K562 (cell line): ENCODE measurements around the gene PCNX2. TPM values are rescaled to one million over a fixed set of nuclear protein-coding genes. Genes with fewer than 3 reads are reported as not detected.

Experiments used
- ATAC-seq: fragments of 200-7000 bp; cut with Tn5 transposase; 3 replicates; pipeline ENCODE4 v1.9.1; 2020; ENCODE audit warnings: moderate library complexity
- BruUV-seq: library from RNA; stranded (reverse); fragments of 400-500 nt; replicated peaks from 2 replicates; lab custom pipeline; 2021; lab: Mats Ljungman, UMichigan
- CTCF ChIA-PET: fragments of 300-600 bp; formaldehyde crosslinking; extraction: SDS; loops from one replicate; lab custom pipeline; 2021; ENCODE audit warnings: low intra/inter-chr PET ratio; lab: Yijun Ruan, JAX
- POLR2A ChIA-PET: fragments of 300-600, 350-650 bp; sonication (Branson Sonifier 250); formaldehyde crosslinking; extraction: SDS; loops from one replicate; lab custom pipeline; 2021; ENCODE audit warnings: antibody characterized with exemption, inconsistent platforms; lab: Yijun Ruan, JAX
- DNase-seq, 4 experiments: peaks; one replicate each; pipeline versions ENCODE4 v3.0.0 to v3.0.0-alpha.2; 2011 to 2018; ENCODE audit warnings: low spot score in 3 of 4, mixed read lengths in 3 of 4; ENCODE audit errors: extremely low read depth in 1 of 4
- FAIRE-seq: peaks from 2 replicates; lab custom pipeline; 2011; peaks lifted over from hg19 to GRCh38; lab: Jason Lieb, UNC
- H2AFZ ChIP-seq: 2 replicates; pipeline ENCODE4 v1.6.0; 2011; ENCODE audit warnings: low read depth, low read length, control low read depth, inconsistent platforms
- H3K27ac ChIP-seq: fragments of 200-600 bp; 3 replicates; pipeline ENCODE4 v1.8.0; 2011; ENCODE audit warnings: low read depth, mild to moderate bottlenecking, control low read depth, inconsistent platforms, low read length, moderate library complexity, mixed read lengths; ENCODE audit errors: extremely low read depth
- H3K27me3 ChIP-seq, 2 experiments: fragments of 300-600 bp in 1 of 2; 2 replicates in 1 of 2; 3 replicates in 1 of 2; pipeline versions ENCODE4 v1.6.0 to v1.8.0; 2011; ENCODE audit warnings: inconsistent platforms in 2 of 2, low read length in 2 of 2, mild to moderate bottlenecking in 1 of 2, mixed read lengths in 1 of 2, moderate library complexity in 1 of 2; ENCODE audit not compliant: control insufficient read depth in 2 of 2, insufficient read depth in 2 of 2
- H3K36me3 ChIP-seq: fragments of 300-600 bp; 3 replicates; pipeline ENCODE4 v1.8.0; 2011; ENCODE audit warnings: mild to moderate bottlenecking, low read length, inconsistent platforms; ENCODE audit not compliant: control insufficient read depth, insufficient read depth
- H3K4me1 ChIP-seq, 2 experiments: fragments of 200-600 bp in 1 of 2; replicated peaks in 1 of 2; 2 replicates in 1 of 2; 3 replicates in 1 of 2; pipeline versions ENCODE4 v1.5.1 to v1.8.0; 2011; ENCODE audit warnings: inconsistent platforms in 2 of 2, low read length in 2 of 2, mild to moderate bottlenecking in 1 of 2, mixed read lengths in 1 of 2, moderate library complexity in 1 of 2; ENCODE audit not compliant: control insufficient read depth in 2 of 2, insufficient read depth in 2 of 2
- H3K4me2 ChIP-seq: 2 replicates; pipeline ENCODE4 v1.6.1; 2011; ENCODE audit warnings: low read length, control low read depth, inconsistent platforms, mixed read lengths; ENCODE audit not compliant: insufficient read depth
- H3K4me3 ChIP-seq: fragments of 200-600 bp; sonication (generic), shearing (Covaris generic); 2 replicates; pipeline ENCODE4 v1.5.1; 2016; ENCODE audit warnings: control low read depth, inconsistent platforms
- H3K79me2 ChIP-seq: fragments of 200-600 bp; 3 replicates; pipeline ENCODE4 v1.8.0; 2011; ENCODE audit warnings: low read length, inconsistent platforms; ENCODE audit not compliant: control insufficient read depth, insufficient read depth
- H3K9ac ChIP-seq, 2 experiments: 2 replicates each; pipeline versions ENCODE4 v1.6.0 to v1.6.1; 2011; ENCODE audit warnings: low read depth in 2 of 2, low read length in 2 of 2, control low read depth in 1 of 2, inconsistent platforms in 1 of 2, mild to moderate bottlenecking in 1 of 2, mixed read lengths in 1 of 2; ENCODE audit not compliant: insufficient read depth in 1 of 2
- H3K9me1 ChIP-seq: one replicate; pipeline ENCODE4 v1.6.0; 2011; ENCODE audit warnings: inconsistent platforms, mild to moderate bottlenecking, low read length, moderate library complexity; ENCODE audit not compliant: control insufficient read depth, insufficient read depth
- H3K9me3 ChIP-seq: replicated peaks from 2 replicates; pipeline ENCODE4 v1.5.1; 2011; ENCODE audit warnings: low read depth, low read length, inconsistent platforms; ENCODE audit not compliant: control insufficient read depth, insufficient read depth
- H4K20me1 ChIP-seq: replicated peaks from 2 replicates; pipeline ENCODE4 v1.6.1; 2011; ENCODE audit warnings: low read length, inconsistent platforms, mixed read lengths; ENCODE audit not compliant: control insufficient read depth, insufficient read depth
- ARID1B ChIP-seq: fragments of 450-650 bp; IDR thresholded peaks from 2 replicates; pipeline ENCODE4 v1.6.1; 2016; ENCODE audit warnings: antibody characterized with exemption, mild to moderate bottlenecking, inconsistent platforms
- HOXB6 ChIP-seq: fragments of 250-450 bp; sonication (Bioruptor Pico); IDR thresholded peaks from 2 replicates; pipeline ENCODE4 v1.5.1; 2022; ENCODE audit warnings: mild to moderate bottlenecking, borderline replicate concordance
- MBD2 ChIP-seq: sonication (generic); IDR thresholded peaks from 2 replicates; pipeline ENCODE4 v1.6.1; 2016; ENCODE audit warnings: low read depth, borderline replicate concordance
- SIN3A ChIP-seq, 2 experiments: fragments of 150-350 bp in 1 of 2; IDR thresholded peaks; 2 replicates each; pipeline ENCODE4 v1.6.1; 2011 to 2016; ENCODE audit warnings: borderline replicate concordance in 2 of 2, low read depth in 2 of 2, low read length in 2 of 2, mild to moderate bottlenecking in 2 of 2, moderate library complexity in 2 of 2; ENCODE audit not compliant: control insufficient read depth in 1 of 2
- SRF ChIP-seq, 2 experiments: fragments of 250-450, 450-650 bp in 1 of 2; sonication (Bioruptor Pico) in 1 of 2; sonication (generic) in 1 of 2; formaldehyde crosslinking; IDR thresholded peaks; 2 replicates each; pipeline versions ENCODE4 v1.5.0 to v1.5.1; 2020 to 2022; ENCODE audit warnings: mild to moderate bottlenecking in 1 of 2, missing genetic modification reagents in 1 of 2
- STAT5B ChIP-seq: fragments of 250-450 bp; sonication (Bioruptor Pico); IDR thresholded peaks from 2 replicates; pipeline ENCODE4 v1.8.0; 2021; ENCODE audit warnings: mild to moderate bottlenecking, inconsistent platforms
- TCFL5 ChIP-seq: fragments of 250-450 bp; sonication (Bioruptor Pico); conservative IDR thresholded peaks from 2 replicates; pipeline ENCODE4 v1.6.1; 2021; ENCODE audit warnings: mild to moderate bottlenecking, moderate library complexity, matching md5 sums
- ZNF133 ChIP-seq: fragments of 250-450 bp; sonication (Bioruptor Pico); IDR thresholded peaks from 2 replicates; pipeline ENCODE4 v1.4.0; 2020; ENCODE audit warnings: mild to moderate bottlenecking
- ZNF583 ChIP-seq: fragments of 250-450 bp; sonication (Bioruptor Pico); IDR thresholded peaks from 2 replicates; pipeline ENCODE4 v1.4.0; 2020
- WGBS: fragments of 100-300 bp; shearing (Covaris generic); methylation state at CpG from one replicate; pipeline ENCODE4 v1.1.6; 2016; ENCODE audit warnings: low coverage, mixed read lengths; ENCODE audit not compliant: insufficient coverage; ENCODE audit errors: missing lambda C conversion rate; 5-methylcytosine and 5-hydroxymethylcytosine counted together
- in situ Hi-C: fragments of 300-500 bp; cut with MboI; formaldehyde crosslinking; loops from 4 replicates; pipeline ENCODE4 v1.15.0; 2018; ENCODE audit warnings: inconsistent platforms, mixed read lengths
- intact Hi-C: fragments of 100-400 bp; cut with micrococcal nuclease; formaldehyde crosslinking; loops from 2 replicates; pipeline ENCODE4 v1.14.2; 2022
- polyA plus RNA-seq, 8 experiments: library from polyadenylated mRNA; depleted of rRNA in 4 of 8; stranded (reverse) in 5 of 8; unstranded in 3 of 8; fragments of >200 nt; fragmentation: Nextera tagmentation in 2 of 8; fragmentation: Illumina TruSeq in 1 of 8; extraction: Ambion mirVana in 2 of 8; extraction: Trizol in 1 of 8; gene quantifications; 2 replicates each; pipeline versions ENCODE4 v1.2.1 to v1.2.3, GENCODE V29; 2011 to 2014; ENCODE audit warnings: inconsistent platforms in 1 of 8, missing spikeins in 1 of 8
- total RNA-seq, 7 experiments: library from RNA; depleted of rRNA in 6 of 7; stranded (reverse); fragments of >200 nt in 6 of 7; fragmentation: Illumina TruSeq in 2 of 7; extraction: Trizol in 2 of 7; gene quantifications; 2 replicates each; pipeline versions ENCODE4 v1.2.1 to v1.2.3, GENCODE V29; 2011 to 2021; ENCODE audit warnings: low replicate concordance in 1 of 7
- TF ChIP-seq, protein P1 (sequence below): sonication (generic); formaldehyde crosslinking; IDR thresholded peaks from 2 replicates; pipeline ENCODE4 v1.8.0; 2022; ENCODE audit warnings: mild to moderate bottlenecking, missing genetic modification reagents, borderline replicate concordance
- TF ChIP-seq, protein P2 (sequence below): fragments of 250-450 bp; sonication (Bioruptor Pico); IDR thresholded peaks from 2 replicates; pipeline ENCODE4 v1.5.0; 2021; ENCODE audit warnings: mild to moderate bottlenecking, moderate library complexity
- TF ChIP-seq, protein P3 (sequence below), 3 experiments: fragments of 200-800 bp in 1 of 3; fragments of 250-450 bp in 1 of 3; fragments of 450-650 bp in 1 of 3; sonication (Bioruptor Pico) in 1 of 3; sonication (Bioruptor generic) in 1 of 3; formaldehyde crosslinking in 1 of 3; IDR thresholded peaks; 2 replicates each; pipeline versions ENCODE4 v1.6.1 to v1.8.0; 2016 to 2022; ENCODE audit warnings: mild to moderate bottlenecking in 2 of 3, missing genetic modification characterization in 2 of 3, missing compliant biosample characterization in 1 of 3, moderate library complexity in 1 of 3

Gene PCNX2
- total and polyA plus RNA-seq, 9 of the 15 experiments (the other 6 are each of a cell fraction or from before 2014, with no cell fraction given): 0.07 to 0.33 TPM; not detected in 7

DNA sequence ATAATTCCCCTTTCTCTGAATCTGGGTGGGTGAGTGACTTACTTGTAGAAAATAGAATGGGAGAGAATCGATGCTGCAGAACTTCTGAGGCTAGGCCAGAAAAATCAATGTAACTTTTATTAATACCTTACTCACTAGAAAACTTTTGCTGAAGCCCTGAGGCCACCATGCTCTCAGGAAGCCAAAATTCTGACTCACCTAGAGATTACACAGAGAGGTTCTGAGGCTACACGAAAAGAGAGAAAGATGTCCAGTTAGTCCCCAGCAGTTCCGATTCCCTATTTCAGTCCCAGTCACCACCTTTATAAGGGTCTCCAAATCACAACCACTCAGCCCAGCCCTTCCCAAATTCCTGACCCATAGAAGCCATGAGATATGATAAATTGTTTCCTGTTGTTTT lies 210.0 kb downstream of the PCNX2 start:
- Histone ChIP-seq H3K4me2 (no peak overlapping the region), H3K9me1 (no peaks in the 10 kb centered on the region), H3K36me3 (no peaks in the 10 kb centered on the region), H3K27ac (no peak overlapping the region), H3K79me2 (no peaks in the 10 kb centered on the region), H3K4me3 (no peak overlapping the region), H3K9me3 (no peaks in the 10 kb centered on the region), H3K27me3 (no peaks in the 10 kb centered on the region; a peak in 2 of 5 replicates), H3K4me1 (no peaks in the 10 kb centered on the region), H4K20me1 (no peaks in the 10 kb centered on the region), H2AFZ (no peak overlapping the region), H3K9ac (no peak overlapping the region)
- FAIRE-seq (no peak), ATAC-seq (no peak), DNase-seq (no peak)
- ChIA-PET POLR2A (no interaction called here), CTCF (no interaction called here)
- intact Hi-C loops: no loop called here
- WGBS: 0% methylated on average over 3 of the region's 3 CpGs
- in situ Hi-C loops: no loop called here
- no TSS peak for BruUV-seq
- TF ChIP-seq STAT5B (CRISPR knock-in tag) (no peak), ZNF133 (CRISPR knock-in tag) (no peak), TCFL5 (CRISPR knock-in tag) (no peak), SRF (CRISPR knock-in tag; IDR thresholded peaks at IDR 0.05) (no peak), ARID1B (no peak), HOXB6 (CRISPR knock-in tag) (no peak), ZNF583 (no peak), SIN3A (IDR thresholded peaks at IDR 0.05; ENCODE audit: borderline replicate concordance in 2 of 2, control insufficient read depth in 1 of 2, low read depth in 2 of 2, low read length in 2 of 2) (no peak), MBD2 (no peak)
- TF ChIP-seq, protein P1, sequence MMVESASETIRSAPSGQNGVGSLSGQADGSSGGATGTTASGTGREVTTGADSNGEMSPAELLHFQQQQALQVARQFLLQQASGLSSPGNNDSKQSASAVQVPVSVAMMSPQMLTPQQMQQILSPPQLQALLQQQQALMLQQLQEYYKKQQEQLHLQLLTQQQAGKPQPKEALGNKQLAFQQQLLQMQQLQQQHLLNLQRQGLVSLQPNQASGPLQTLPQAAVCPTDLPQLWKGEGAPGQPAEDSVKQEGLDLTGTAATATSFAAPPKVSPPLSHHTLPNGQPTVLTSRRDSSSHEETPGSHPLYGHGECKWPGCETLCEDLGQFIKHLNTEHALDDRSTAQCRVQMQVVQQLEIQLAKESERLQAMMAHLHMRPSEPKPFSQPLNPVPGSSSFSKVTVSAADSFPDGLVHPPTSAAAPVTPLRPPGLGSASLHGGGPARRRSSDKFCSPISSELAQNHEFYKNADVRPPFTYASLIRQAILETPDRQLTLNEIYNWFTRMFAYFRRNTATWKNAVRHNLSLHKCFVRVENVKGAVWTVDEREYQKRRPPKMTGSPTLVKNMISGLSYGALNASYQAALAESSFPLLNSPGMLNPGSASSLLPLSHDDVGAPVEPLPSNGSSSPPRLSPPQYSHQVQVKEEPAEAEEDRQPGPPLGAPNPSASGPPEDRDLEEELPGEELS: no peak
- TF ChIP-seq, protein P2, sequence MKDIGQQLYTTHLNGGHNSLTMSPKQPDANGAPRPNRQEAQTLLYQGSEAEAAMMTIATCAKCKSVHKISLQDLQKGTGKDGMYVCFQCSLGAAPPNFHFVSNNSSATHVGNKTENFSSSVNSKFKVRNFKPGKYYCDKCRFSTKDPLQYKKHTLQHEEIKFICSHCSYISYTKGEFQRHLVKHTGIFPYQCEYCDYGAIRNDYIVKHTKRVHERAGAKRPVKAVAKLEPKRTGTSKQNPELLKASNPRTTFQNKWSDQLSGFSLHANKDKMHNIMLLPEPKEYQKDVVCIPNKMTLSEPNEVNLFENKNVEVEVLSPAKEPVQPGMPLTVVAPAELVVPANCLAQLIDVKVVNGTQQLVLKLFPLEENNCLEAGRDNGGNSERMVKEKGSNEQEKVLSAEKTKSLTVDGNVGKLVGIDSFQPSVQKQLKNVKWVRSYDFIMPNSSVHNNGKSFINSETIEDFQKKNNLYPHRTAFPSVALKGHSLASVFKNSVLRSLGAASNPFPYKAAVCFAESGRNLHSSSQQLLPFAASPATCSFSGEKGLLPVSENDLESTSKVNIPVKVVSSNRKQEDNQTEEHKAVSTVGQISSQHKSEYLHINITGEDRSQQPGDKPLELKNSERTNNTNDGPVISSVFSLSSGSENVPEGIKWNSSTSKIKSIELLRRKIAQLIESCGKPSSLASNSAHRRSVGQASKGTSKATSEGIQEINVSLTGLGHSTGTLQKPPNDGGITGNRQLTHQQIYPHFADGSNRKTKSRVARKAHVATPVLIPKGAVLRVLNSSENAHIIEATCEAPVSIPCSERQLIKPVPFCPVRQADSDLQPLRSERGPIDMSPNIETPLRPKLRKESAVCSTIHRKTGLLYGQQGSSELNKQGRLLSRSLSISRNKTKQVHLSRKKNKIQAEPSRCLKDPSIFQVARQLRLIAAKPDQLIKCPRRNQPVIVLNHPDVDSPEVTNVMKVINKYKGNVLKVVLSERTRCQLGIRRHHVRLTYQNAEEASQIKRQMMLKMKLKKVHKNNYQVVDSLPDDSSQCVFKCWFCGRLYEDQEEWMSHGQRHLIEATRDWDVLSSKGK: no peak
- TF ChIP-seq, protein P3, sequence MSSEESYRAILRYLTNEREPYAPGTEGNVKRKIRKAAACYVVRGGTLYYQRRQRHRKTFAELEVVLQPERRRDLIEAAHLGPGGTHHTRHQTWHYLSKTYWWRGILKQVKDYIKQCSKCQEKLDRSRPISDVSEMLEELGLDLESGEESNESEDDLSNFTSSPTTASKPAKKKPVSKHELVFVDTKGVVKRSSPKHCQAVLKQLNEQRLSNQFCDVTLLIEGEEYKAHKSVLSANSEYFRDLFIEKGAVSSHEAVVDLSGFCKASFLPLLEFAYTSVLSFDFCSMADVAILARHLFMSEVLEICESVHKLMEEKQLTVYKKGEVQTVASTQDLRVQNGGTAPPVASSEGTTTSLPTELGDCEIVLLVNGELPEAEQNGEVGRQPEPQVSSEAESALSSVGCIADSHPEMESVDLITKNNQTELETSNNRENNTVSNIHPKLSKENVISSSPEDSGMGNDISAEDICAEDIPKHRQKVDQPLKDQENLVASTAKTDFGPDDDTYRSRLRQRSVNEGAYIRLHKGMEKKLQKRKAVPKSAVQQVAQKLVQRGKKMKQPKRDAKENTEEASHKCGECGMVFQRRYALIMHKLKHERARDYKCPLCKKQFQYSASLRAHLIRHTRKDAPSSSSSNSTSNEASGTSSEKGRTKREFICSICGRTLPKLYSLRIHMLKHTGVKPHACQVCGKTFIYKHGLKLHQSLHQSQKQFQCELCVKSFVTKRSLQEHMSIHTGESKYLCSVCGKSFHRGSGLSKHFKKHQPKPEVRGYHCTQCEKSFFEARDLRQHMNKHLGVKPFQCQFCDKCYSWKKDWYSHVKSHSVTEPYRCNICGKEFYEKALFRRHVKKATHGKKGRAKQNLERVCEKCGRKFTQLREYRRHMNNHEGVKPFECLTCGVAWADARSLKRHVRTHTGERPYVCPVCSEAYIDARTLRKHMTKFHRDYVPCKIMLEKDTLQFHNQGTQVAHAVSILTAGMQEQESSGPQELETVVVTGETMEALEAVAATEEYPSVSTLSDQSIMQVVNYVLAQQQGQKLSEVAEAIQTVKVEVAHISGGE (CRISPR knock-in tag; IDR thresholded peaks at IDR 0.05): no peak
